Regular cardiac myocyte (primary cell): Measurements from ENCODE around the gene SURF4. TPM values are rescaled to one million over a fixed set of nuclear protein-coding genes. Genes with fewer than 3 reads are reported as not detected.

Experiments
- total RNA-seq: library from RNA; depleted of rRNA; stranded (reverse); fragments of >200 nt; gene quantifications from 2 replicates; pipeline ENCODE4 v1.2.3, GENCODE V29; 2014

The SURF4 gene
- total RNA-seq = 726 and 791 TPM in 2 replicates

DNA sequence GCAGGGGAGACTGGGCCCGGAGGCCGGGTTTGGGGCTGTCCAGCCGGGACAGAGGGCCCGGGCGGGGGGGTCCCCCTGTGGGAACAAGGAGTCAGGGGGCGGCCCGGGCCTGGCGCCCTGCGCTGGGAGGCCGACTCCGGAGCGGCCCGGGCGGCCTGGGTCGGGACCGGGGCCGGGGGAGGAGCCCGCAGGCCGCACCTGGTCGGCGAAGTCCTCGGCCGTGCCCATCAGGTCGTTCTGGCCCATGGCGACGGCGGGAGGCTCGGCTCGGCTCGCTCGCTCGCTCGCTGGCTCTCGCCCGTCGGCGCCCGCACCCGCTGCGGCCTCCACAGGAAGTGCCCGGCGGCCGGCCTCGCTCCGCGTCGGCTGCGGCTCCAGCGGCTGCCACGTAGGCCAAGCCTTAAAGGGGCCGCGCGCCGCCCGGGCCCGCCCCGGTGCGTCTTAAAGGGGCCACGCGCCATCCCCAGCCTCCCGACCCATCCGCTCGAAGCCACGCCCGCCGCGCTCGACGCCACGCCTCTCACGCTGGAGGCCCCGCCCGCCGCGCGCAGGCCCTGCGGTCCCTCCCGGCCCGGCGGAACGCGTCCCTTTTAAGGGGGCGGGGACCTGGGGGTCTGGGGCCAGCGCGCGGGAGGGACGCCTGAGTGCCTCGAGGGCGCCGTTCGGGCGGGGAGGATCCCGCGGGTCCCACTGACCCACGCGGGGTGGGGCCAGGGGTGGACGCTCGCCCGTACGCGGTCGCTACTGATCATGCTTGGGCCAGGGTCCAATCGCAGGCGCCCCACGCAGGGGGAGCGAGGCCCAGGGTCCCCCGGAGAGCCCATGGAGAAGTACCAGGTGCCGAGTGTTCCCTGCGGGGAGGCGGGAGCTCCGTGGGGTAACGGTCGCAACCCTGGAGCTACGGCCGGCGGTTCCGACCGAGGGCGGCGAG is at the start of gene SURF4, which contains the start of gene STKLD1:
SURF4 (minus strand) TSS at position 337 of the 931 bp plus-strand sequence; CDS start at position 246, 91 bp downstream.
STKLD1 (plus strand) TSS at position 643 of the 931 bp plus-strand sequence; CDS start at position 751, 108 bp downstream.

DNA sequence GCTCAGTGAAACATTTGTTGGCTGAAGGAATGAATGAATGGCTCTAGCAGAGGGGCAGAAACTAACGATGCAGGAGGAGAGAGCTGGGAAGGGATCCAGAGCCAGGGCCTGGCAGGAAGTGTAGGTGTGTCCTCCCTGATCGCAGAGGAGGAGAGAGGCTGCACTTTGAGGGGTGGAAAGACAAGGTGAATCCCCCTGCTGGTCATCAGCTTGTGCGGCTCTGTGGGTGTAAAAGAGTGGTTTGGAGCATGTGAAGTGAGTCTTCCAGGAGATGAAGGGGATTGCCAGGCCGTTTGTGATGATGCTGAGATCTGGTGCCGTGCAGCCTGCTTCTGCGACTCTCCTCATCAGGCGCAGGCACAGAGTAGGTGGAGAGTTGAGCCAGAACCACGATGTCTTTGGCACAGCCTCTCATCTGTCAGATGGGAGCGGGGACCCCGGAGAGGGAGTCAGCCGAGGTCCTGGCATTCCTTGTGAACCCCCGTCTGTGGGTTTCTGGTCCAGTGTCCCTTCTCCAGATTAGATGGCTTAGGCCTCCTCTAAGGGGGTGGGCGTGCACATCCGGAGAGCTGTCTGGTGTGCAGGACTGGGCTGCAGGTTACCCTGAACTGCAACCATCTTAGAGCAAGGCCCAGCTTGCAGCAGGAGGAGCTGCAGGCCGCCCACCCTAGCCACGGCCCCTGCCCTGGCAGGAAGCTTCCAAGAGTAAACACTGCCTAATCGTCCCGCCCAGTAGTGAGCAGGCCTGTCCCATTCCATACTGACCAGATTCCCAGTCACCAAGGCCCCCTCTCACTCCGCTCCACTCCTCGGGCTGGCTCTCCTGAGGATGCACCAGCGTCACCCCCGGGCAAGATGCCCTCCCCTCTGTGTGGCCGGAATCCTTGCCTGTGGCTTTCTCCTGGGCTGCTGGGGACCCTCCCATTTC is 46.0 kb upstream of the SURF4 start, which contains the start of gene ADAMTS13:
ADAMTS13 (plus strand) TSS at position 753 of the 928 bp plus-strand sequence; CDS start at position 830, 77 bp downstream.

DNA sequence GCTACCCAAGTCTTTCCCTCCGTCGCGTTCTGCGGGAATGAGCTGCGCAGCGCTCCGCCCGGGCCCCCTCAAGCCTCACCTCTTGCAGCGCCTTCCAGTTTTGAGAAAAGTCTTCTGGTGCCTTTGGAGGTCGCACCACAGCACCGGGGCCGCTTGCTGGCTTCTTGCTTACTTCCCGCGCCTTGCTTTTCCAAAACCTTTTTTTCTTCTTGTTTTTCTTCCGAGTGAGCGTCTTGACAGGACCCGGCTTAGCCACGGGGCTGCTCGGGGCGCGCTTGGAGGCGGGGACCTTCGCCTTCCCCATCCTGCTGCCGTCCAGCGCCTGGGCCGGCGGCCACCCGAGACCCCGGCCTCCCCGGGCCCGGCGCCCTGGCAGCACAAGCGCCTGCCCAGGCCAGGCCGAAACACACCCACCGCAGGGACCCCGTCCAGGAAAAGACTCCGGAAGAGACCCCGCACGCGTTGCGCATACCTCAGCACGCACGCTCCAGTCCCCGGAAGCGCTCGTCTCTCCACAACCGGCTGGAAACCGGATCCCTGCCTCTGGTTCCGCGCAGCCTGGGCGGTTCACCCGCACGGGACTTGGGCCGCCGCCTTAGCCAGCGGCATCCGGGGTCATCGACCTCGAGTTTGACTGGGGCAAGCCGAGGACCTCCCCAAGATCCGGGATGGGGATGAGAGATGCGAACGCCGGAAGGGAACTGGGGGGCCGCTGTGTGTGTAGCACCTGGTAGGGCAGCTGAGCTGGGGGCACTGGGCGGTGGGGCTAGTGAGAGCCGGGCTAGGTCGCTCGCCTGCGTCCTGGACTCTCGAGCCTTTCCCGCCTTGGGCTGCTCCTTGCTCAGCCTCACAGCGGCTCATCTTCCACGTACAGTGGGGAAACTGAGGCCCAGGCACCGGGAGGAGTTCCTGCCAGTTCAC is 41.9 kb upstream of the SURF4 start, which contains the start of gene REXO4:
REXO4 (minus strand) TSS at position 470 of the 921 bp plus-strand sequence; CDS start at position 304, 166 bp downstream.

DNA sequence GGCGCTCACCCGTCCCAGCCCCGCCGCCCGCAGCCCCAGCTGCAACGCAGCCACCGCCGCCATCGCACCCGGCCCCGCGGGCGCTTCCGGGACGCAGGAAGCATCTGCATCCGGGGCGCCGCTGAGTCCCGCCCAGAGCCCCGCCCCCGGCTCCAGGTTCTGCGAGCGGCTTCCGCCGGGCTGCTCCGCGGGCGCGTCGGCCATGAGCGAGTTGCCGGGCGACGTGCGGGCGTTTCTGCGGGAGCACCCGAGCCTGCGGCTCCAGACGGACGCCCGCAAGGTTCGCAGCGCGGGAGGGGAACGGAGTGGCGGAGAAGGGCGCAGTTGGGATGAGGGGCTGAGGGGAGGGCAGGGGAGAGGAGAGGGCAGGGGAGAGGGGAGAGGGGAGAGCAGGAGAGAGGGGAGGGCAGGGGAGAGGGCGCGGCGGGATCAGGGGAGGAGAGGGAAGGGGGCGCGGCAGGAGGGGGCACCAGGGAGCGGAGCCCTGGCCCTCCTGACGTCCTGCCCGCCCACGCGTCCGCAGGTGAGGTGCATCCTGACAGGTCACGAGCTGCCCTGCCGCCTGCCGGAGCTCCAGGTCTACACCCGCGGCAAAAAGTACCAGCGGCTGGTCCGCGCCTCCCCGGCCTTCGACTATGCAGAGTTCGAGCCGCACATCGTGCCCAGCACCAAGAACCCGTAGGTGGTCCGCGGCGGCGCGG is 19.3 kb downstream of the SURF4 start, which contains the start of the genes SURF1 and SURF2:
SURF1 (minus strand) TSS at position 97 of the 701 bp plus-strand sequence; CDS start at position 63, 34 bp downstream.
SURF2 (plus strand) TSS at position 160 of the 701 bp plus-strand sequence; CDS start at position 203, 43 bp downstream.

DNA sequence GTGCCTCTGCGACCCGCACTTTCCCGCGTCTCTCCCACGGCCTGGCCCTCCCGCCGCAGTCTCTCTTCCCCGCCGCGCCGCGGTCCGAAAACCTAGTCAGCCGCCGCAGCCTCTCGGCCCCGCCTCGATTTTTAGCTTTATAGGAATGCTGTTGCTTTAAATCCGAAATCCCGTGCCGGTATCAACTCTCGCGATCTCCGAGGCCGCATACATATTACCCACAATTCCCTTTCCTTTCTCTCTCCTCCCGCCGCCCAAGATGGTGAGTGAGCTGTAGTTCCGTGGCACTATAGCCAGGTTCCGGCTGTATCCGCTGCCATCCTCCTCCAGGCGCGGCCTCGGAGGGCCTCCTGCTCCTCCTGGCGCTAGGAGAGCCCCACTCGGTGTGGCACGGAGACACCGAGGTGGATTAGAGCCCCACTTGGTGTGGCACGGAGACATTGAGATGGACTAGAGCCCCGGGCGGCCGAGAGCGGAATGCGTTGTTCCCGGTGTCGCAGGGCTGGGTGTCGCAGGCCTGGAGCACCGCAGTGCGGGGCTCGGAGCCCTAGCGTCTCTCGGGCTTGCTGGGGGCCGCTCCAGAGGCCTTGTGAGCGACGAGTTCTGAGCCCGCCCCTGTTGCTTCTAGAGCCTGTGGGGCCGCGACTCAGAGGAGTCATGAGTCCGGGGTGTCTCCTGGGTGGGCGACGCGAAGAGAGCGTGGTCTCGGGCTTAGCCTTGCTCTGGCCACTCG is 27.7 kb downstream of the SURF4 start, which contains the start of the genes MED22 and RPL7A:
MED22 (minus strand) TSS at position 147 of the 733 bp plus-strand sequence. CDS start 1,469 bp downstream, outside the sequence.
RPL7A (plus strand) TSS at position 234 of the 733 bp plus-strand sequence; CDS start at position 260, 26 bp downstream.

DNA sequence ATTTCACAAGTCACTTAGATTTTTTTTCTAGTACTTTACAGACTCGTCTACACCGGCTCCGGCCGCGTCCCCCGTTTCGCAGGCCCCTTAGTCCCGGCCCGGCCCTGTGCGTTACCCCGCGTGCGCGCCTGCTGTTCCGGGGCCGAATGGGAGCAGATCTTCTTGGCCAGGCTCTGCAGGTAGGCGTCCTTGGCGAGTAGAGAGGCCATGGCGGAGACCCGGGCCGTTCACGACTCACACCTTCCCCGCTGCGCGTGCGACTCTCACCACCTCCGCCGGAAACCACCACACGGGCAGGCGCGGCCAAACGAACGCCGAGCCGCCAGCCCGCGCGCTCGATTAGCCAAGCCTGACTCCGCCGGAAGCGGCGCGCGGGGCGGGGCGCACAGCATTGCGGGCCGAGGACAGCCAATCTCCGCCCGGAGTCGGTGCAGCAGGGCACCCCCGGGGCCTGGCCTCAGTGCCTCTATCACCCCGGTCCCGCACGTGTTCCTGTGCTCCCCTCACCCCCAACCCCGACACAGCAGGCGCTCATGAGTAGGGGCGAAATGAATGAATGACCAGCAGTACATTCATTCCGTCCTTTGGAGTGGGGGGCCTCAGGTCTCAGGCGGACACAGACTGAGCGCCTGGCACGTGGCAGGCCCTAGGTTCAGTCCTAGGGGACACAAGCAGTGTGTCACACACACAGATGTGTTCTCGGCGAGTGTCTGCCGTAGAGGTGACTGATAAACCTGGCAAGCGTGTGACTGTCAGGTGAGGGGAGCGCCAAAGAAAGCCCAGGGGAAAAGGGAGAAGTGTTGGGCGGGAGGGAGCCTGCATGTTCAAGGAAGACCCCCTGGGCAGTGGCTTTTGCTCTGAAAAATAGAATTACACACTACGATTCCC is 39.7 kb downstream of the SURF4 start, which contains the start of gene SURF6:
SURF6 (minus strand) TSS at position 265 of the 888 bp plus-strand sequence; CDS start at position 209, 56 bp downstream.

Other genes starting within 250 kb of the SURF4 start
- 3.3 and 4.5 TPM in 2 replicates for gene GBGT1, start 212.1 kb downstream of the SURF4 start, total RNA-seq
- gene OBP2B, start 166.8 kb downstream of the SURF4 start, total RNA-seq = not detected in 2 replicates
- gene ABO, start 100.9 kb downstream of the SURF4 start, total RNA-seq = not detected in 2 replicates
- gene SURF6, start 39.9 kb downstream of the SURF4 start, total RNA-seq = 7.6 and 15.1 TPM in 2 replicates
- gene MED22, start 27.9 kb downstream of the SURF4 start, total RNA-seq = 13.5 and 15.1 TPM in 2 replicates
- gene RPL7A, start 27.8 kb downstream of the SURF4 start, total RNA-seq = 2,629 and 3,058 TPM in 2 replicates
- 35.5 and 40.3 TPM in 2 replicates for gene SURF1, start 19.6 kb downstream of the SURF4 start, total RNA-seq
- 10.1 and 26.1 TPM in 2 replicates for gene SURF2, start 19.5 kb downstream of the SURF4 start, total RNA-seq
- 0.19 and 0.85 TPM in 2 replicates for gene STKLD1, start 306 bp upstream of the SURF4 start, total RNA-seq
- 14.7 and 27.8 TPM in 2 replicates for gene REXO4, start 42.0 kb upstream of the SURF4 start, total RNA-seq
- gene ADAMTS13, start 46.3 kb upstream of the SURF4 start, total RNA-seq = 1.2 and 1.4 TPM in 2 replicates
- 2.7 and 5.9 TPM in 2 replicates for gene CACFD1, start 83.9 kb upstream of the SURF4 start, total RNA-seq
- gene SLC2A6, start 103.0 kb upstream of the SURF4 start, total RNA-seq = 11.3 and 21.1 TPM in 2 replicates
- not detected in 2 replicates for gene MYMK, start 148.9 kb upstream of the SURF4 start, total RNA-seq
- 1.2 and 2.8 TPM in 2 replicates for gene ADAMTSL2, start 158.6 kb upstream of the SURF4 start, total RNA-seq
- under 0.01 TPM in 1 of 2 replicates, not detected in the other for gene FAM163B, start 233.3 kb upstream of the SURF4 start, total RNA-seq